Tibial nerve (tissue), 4 donors: ENCODE data around the gene FAAH. TPM values are rescaled to one million over a fixed set of nuclear protein-coding genes. Genes with fewer than 3 reads are reported as not detected.

Source experiments
- DNase-seq, 2 donors: peaks; one replicate each; pipeline ENCODE4 v3.0.0-alpha.2; 2019; ENCODE audit warnings: low spot score in 2 of 2
- H3K27ac ChIP-seq, 4 donors: fragments of 200-600 bp; sonication (generic) in 3 of 4; one replicate each; pipeline ENCODE4 v1.5.1; 2017 to 2019; ENCODE audit warnings: mild to moderate bottlenecking in 1 of 4
- H3K27me3 ChIP-seq, 2 donors: fragments of 200-600 bp; sonication (generic) in 1 of 2; one replicate each; pipeline versions ENCODE4 v1.5.1 to v1.6.0; 2017 to 2019
- H3K36me3 ChIP-seq, 3 donors: fragments of 200-600 bp; sonication (generic); one replicate each; pipeline ENCODE4 v1.5.1; 2018 to 2019
- H3K4me1 ChIP-seq, 4 donors: fragments of 200-600 bp; sonication (generic) in 3 of 4; one replicate each; pipeline ENCODE4 v1.5.1; 2017 to 2019
- H3K4me3 ChIP-seq, 4 donors: fragments of 200-600 bp; sonication (generic) in 3 of 4; one replicate each; pipeline ENCODE4 v1.5.1; 2017 to 2019; ENCODE audit warnings: mild to moderate bottlenecking in 1 of 4, moderate library complexity in 1 of 4
- H3K9me3 ChIP-seq, 4 donors: fragments of 200-600 bp; sonication (generic) in 3 of 4; one replicate each; pipeline ENCODE4 v1.5.1; 2017 to 2019
- EP300 ChIP-seq, 2 donors: sonication (generic); formaldehyde crosslinking; IDR thresholded peaks; one replicate each; pipeline ENCODE4 v1.6.1; 2017; ENCODE audit warnings: antibody characterized with exemption in 2 of 2, mild to moderate bottlenecking in 1 of 2
- POLR2A ChIP-seq, 2 donors: fragments of 450-650 bp; IDR thresholded peaks; one replicate each; pipeline ENCODE4 v1.6.1; 2017; ENCODE audit warnings: antibody characterized with exemption in 2 of 2, mild to moderate bottlenecking in 2 of 2, moderate library complexity in 2 of 2
- WGBS, 2 donors: methylation state at CpG; one replicate each; pipeline ENCODE4 v1.1.5; 2018; 5-methylcytosine and 5-hydroxymethylcytosine counted together
- total RNA-seq, 4 donors: library from RNA; depleted of rRNA; stranded (reverse); fragments of >200 nt; gene quantifications; one replicate each; pipeline ENCODE4 v1.1.0, GENCODE V29; 2016
- TF ChIP-seq, protein P1 (sequence below), 5 experiments: fragments of 200-600 bp in 3 of 5; fragments of 450-650 bp in 2 of 5; sonication (generic) in 3 of 5; IDR thresholded peaks; one replicate each; pipeline ENCODE4 v1.5.1; 2016 to 2019; ENCODE audit warnings: antibody characterized with exemption in 5 of 5, mild to moderate bottlenecking in 3 of 5, moderate library complexity in 2 of 5

Gene FAAH
- total RNA-seq, 4 donors from 2014 or later = 42.3 to 135 (median 121) TPM

GRCh38 chr1:46411601-46412341 is 17.7 kb downstream of the FAAH start:
- no peak overlapping the region for H3K27ac ChIP-seq
- no peak overlapping the region for H3K4me3 ChIP-seq
- 82 to 93% methylated on average over 12 to 13 of the region's 16 CpGs for WGBS, 2 donors
- TF ChIP-seq EP300 (IDR thresholded peaks at IDR 0.05) = no peak
- TF ChIP-seq, protein P1, sequence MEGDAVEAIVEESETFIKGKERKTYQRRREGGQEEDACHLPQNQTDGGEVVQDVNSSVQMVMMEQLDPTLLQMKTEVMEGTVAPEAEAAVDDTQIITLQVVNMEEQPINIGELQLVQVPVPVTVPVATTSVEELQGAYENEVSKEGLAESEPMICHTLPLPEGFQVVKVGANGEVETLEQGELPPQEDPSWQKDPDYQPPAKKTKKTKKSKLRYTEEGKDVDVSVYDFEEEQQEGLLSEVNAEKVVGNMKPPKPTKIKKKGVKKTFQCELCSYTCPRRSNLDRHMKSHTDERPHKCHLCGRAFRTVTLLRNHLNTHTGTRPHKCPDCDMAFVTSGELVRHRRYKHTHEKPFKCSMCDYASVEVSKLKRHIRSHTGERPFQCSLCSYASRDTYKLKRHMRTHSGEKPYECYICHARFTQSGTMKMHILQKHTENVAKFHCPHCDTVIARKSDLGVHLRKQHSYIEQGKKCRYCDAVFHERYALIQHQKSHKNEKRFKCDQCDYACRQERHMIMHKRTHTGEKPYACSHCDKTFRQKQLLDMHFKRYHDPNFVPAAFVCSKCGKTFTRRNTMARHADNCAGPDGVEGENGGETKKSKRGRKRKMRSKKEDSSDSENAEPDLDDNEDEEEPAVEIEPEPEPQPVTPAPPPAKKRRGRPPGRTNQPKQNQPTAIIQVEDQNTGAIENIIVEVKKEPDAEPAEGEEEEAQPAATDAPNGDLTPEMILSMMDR (IDR thresholded peaks at IDR 0.05) = peak in 2 of 5 experiments; percentile 11 to 18
- DNase-seq = no peak
- H3K27me3 ChIP-seq = no peaks in the 10 kb centered on the region
- H3K36me3 ChIP-seq = peaks cover 0 to 70% (median 0%) of the 10 kb centered on the region in 3 donors
- H3K4me1 ChIP-seq = peaks cover 0 to 5% (median under 1%) of the 10 kb centered on the region in 4 donors
- H3K9me3 ChIP-seq = no peaks in the 10 kb centered on the region

DNA sequence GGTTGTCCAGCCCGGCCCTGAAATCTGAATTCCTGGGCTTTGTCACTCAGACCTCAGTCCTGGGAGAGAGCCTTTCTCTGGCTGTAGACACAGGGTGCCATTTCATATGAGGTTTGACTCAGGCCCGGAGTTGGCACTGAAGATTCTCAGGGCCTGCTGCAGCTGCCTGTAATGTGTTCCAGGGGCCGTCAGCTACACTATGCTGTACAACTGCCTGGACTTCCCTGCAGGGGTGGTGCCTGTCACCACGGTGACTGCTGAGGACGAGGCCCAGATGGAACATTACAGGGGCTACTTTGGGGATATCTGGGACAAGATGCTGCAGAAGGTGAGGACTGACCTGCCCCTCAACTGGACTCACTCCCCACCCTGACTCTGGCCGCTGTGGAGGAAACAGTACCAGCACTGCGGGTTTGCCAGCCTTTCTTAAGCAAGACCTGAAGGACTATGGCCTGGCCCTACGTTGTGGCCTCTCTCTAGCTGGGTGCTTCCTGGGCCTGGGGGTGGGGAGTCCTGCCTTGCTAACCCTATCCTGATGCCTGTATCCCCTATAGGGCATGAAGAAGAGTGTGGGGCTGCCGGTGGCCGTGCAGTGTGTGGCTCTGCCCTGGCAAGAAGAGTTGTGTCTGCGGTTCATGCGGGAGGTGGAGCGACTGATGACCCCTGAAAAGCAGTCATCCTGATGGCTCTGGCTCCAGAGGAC is 18.9 kb downstream of the FAAH start:
- Histone ChIP-seq H3K27ac (no peak overlapping the region), H3K27me3 (no peaks in the 10 kb centered on the region), H3K4me3 (no peak overlapping the region), H3K4me1 (no peaks in the 10 kb centered on the region), H3K9me3 (no peaks in the 10 kb centered on the region), H3K36me3 (peaks cover 0 to 70% (median 0%) of the 10 kb centered on the region in 3 donors)
- no peak for TF ChIP-seq EP300 (IDR thresholded peaks at IDR 0.05)
- no peak for TF ChIP-seq POLR2A (IDR thresholded peaks at IDR 0.05)
- TF ChIP-seq, protein P1 (IDR thresholded peaks at IDR 0.05) = no peak
- DNase-seq = no peak
- 78 to 79% methylated on average over 10 to 13 of the region's 13 CpGs for WGBS, 2 donors

DNA sequence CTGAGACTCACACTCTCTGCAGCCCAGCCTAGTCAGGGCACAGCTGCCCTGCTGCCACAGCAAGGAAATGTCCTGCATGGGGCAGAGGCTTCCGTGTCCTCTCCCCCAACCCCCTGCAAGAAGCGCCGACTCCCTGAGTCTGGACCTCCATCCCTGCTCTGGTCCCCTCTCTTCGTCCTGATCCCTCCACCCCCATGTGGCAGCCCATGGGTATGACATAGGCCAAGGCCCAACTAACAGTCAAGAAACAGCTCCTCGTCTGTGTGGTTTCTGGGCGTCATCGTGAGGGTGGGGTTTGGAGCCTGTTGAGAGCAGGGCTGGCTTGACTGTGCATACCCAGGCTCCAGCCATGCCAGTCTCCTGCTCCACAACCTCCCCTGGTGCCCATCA is 19.5 kb downstream of the FAAH start:
- TF ChIP-seq POLR2A (IDR thresholded peaks at IDR 0.05) = no peak
- TF ChIP-seq, protein P1 (IDR thresholded peaks at IDR 0.05) = peak in 2 of 5 experiments; percentile 7 to 12
- TF ChIP-seq EP300 (IDR thresholded peaks at IDR 0.05) = no peak
- no peak overlapping the region for H3K4me3 ChIP-seq
- H3K36me3 ChIP-seq = peaks cover 0 to 64% (median 0%) of the 10 kb centered on the region in 3 donors
- H3K4me1 ChIP-seq = no peaks in the 10 kb centered on the region
- H3K27ac ChIP-seq = no peak overlapping the region
- no peaks in the 10 kb centered on the region for H3K9me3 ChIP-seq
- no peaks in the 10 kb centered on the region for H3K27me3 ChIP-seq
- DNase-seq = no peak
- 50 to 61% methylated on average over 7 of the region's 7 CpGs for WGBS, 2 donors

DNA sequence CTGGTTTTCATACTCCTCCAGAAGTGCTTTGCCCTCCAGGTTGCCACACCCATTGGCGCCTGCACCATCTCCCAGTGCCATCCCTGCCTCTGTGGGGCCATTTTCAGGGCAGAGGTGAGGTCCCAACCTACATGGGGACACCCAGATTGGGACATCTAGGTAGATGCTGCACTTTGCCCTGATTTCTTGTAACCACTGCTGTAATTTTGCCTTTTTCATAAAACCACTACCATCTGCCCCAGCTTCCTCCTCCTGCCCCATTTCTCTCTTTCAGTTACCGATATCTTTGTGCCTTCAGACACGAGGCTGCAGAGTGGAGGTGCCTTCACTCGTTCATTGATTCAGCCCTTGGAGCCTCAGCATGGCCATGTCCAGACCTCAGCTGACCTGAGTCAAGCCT is 21.4 kb downstream of the FAAH start:
- peaks cover 0 to 46% (median 0%) of the 10 kb centered on the region in 3 donors for H3K36me3 ChIP-seq
- DNase-seq = no peak
- no peak overlapping the region for H3K4me3 ChIP-seq
- H3K27me3 ChIP-seq = no peaks in the 10 kb centered on the region
- TF ChIP-seq, protein P1 (IDR thresholded peaks at IDR 0.05) = no peak
- no peak for TF ChIP-seq POLR2A (IDR thresholded peaks at IDR 0.05)
- no peak for TF ChIP-seq EP300 (IDR thresholded peaks at IDR 0.05)
- WGBS, 2 donors = 67 to 74% methylated on average over 4 of the region's 4 CpGs
- H3K27ac ChIP-seq = no peak overlapping the region
- no peaks in the 10 kb centered on the region for H3K4me1 ChIP-seq
- no peaks in the 10 kb centered on the region for H3K9me3 ChIP-seq

DNA sequence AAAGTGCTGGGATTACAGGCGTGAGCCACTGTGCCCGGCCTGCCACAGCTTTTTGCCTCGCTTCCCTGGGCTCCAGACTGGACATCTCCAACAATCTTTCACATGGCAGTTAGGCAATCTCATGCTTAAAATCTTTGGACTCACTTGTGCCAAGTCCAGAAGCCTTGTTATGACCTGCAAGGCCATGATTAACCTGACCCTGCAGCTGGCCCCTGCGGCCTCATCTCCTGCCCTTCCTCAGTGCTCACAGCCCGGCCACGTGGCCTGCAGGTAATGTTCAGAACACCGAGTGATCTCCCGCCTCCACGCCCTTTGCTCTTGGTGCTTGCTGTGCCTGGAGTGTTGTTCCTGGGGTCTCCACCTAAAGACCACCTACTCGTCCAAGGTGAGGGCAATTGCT is 24.9 kb downstream of the FAAH start:
- Histone ChIP-seq H3K27ac (no peak overlapping the region), H3K27me3 (no peaks in the 10 kb centered on the region), H3K36me3 (peaks cover 0 to 11% (median 0%) of the 10 kb centered on the region in 3 donors), H3K4me3 (no peak overlapping the region), H3K9me3 (no peaks in the 10 kb centered on the region), H3K4me1 (no peaks in the 10 kb centered on the region)
- no peak for DNase-seq
- WGBS, 2 donors = 81 to 84% methylated on average over 10 of the region's 10 CpGs
- TF ChIP-seq POLR2A (IDR thresholded peaks at IDR 0.05) = no peak
- TF ChIP-seq, protein P1 (IDR thresholded peaks at IDR 0.05) = no peak
- TF ChIP-seq EP300 (IDR thresholded peaks at IDR 0.05) = no peak
